Lung (tissue), 16 donors: ENCODE measurements around the gene NACC1. TPM values are rescaled to one million over a fixed set of nuclear protein-coding genes. Genes with fewer than 3 reads are reported as not detected.

Experiments
- ATAC-seq: fragments of 200-7000 bp; cut with Tn5 transposase; one replicate; pipeline ENCODE4 v1.9.1; 2020; ENCODE audit warnings: moderate number of reproducible peaks; ENCODE audit not compliant: insufficient read depth, low FRiP score
- DNase-seq, 3 donors: peaks; one replicate each; pipeline ENCODE4 v3.0.0-alpha.2; 2013 to 2017
- H3K27ac ChIP-seq, 2 donors: one replicate each; pipeline ENCODE4 v1.5.1; 2013; ENCODE audit warnings: mild to moderate bottlenecking in 2 of 2, moderate library complexity in 2 of 2, control low read depth in 1 of 2, inconsistent platforms in 1 of 2, low read depth in 1 of 2, low read length in 1 of 2
- H3K27me3 ChIP-seq, 3 donors: one replicate each; pipeline ENCODE4 v1.5.1; 2013; ENCODE audit warnings: low read length in 2 of 3; ENCODE audit not compliant: control insufficient read depth in 3 of 3, insufficient read depth in 3 of 3
- H3K36me3 ChIP-seq, 4 donors: one replicate each; pipeline ENCODE4 v1.5.1; 2013; ENCODE audit warnings: low read length in 4 of 4, mild to moderate bottlenecking in 1 of 4, moderate library complexity in 1 of 4; ENCODE audit not compliant: control insufficient read depth in 4 of 4, insufficient read depth in 4 of 4
- H3K4me1 ChIP-seq, 5 donors: one replicate each; pipeline ENCODE4 v1.5.1; 2013; ENCODE audit warnings: low read length in 5 of 5, mild to moderate bottlenecking in 2 of 5, moderate library complexity in 1 of 5; ENCODE audit not compliant: control insufficient read depth in 5 of 5, insufficient read depth in 5 of 5
- H3K4me3 ChIP-seq: one replicate; pipeline ENCODE4 v1.5.1; 2013; ENCODE audit warnings: mild to moderate bottlenecking, control low read depth, moderate library complexity
- H3K9ac ChIP-seq, 2 donors: one replicate each; pipeline ENCODE4 v1.5.1; 2013; ENCODE audit warnings: low read length in 2 of 2, control low read depth in 1 of 2; ENCODE audit not compliant: insufficient read depth in 1 of 2
- H3K9me3 ChIP-seq, 4 donors: one replicate each; pipeline ENCODE4 v1.5.1; 2013; ENCODE audit warnings: low read length in 3 of 4, mild to moderate bottlenecking in 1 of 4, moderate library complexity in 1 of 4; ENCODE audit not compliant: control insufficient read depth in 4 of 4, insufficient read depth in 3 of 4
- CTCF ChIP-seq: IDR thresholded peaks from 2 replicates; pipeline ENCODE4 v1.5.1; 2012; ENCODE audit warnings: mild to moderate bottlenecking; ENCODE audit errors: control extremely low read depth, extremely low read depth
- WGBS, 2 donors: extraction: QIAGEN DNeasy Blood & Tissue Kit; methylation state at CpG; one replicate each; pipeline ENCODE4 v1.1.7; 2013; 5-methylcytosine and 5-hydroxymethylcytosine counted together
- long read RNA-seq, 5 donors: transcript quantifications; one replicate each; lab custom pipeline, GENCODE V29; 2026
- polyA plus RNA-seq, 2 donors: library from polyadenylated mRNA; stranded (reverse); fragments of 200-250 nt; gene quantifications; one replicate each; pipeline ENCODE4 v1.2.1, GENCODE V29; 2013
- total RNA-seq, 2 donors: library from RNA; depleted of rRNA in 1 of 2; stranded (reverse); fragments of >200 nt in 1 of 2; gene quantifications; one replicate each; pipeline ENCODE4 v1.2.1, GENCODE V29; 2014 to 2021
- donor health status: control.
- donor health status: control.
- donor health status: Bipolar disorder and iron deficiency.
- donor health status: healthy.
- donor health status: DM: yes; HTN: yes; CAD: no.

The NACC1 gene
- total RNA-seq = 10 to 100 TPM; 18.4 to 94.8 TPM
- polyA plus RNA-seq = 10 to 100 TPM; 51.6 to 64.9 TPM
- long read RNA-seq, donor 1, full-length matches to known transcripts = 6 of 6 reads
- long read RNA-seq, donor 1, partial matches to known transcripts = 0 of 6 reads
- long read RNA-seq, donor 1, other reads (novel, unspliced or antisense) = 0 of 6 reads
- long read RNA-seq, donor 2, full-length matches to known transcripts = 4 of 4 reads
- long read RNA-seq, donor 2, partial matches to known transcripts = 0 of 4 reads
- long read RNA-seq, donor 2, other reads (novel, unspliced or antisense) = 0 of 4 reads
- long read RNA-seq, donor 3, full-length matches to known transcripts = 3 of 3 reads
- long read RNA-seq, donor 3, partial matches to known transcripts = 0 of 3 reads
- long read RNA-seq, donor 3, other reads (novel, unspliced or antisense) = 0 of 3 reads
- long read RNA-seq, donor 4, full-length matches to known transcripts = 4 of 4 reads
- long read RNA-seq, donor 4, partial matches to known transcripts = 0 of 4 reads
- long read RNA-seq, donor 4, other reads (novel, unspliced or antisense) = 0 of 4 reads
- long read RNA-seq, donor 5, full-length matches to known transcripts = 7 of 122 reads
- long read RNA-seq, donor 5, partial matches to known transcripts = 78 of 122 reads
- long read RNA-seq, donor 5, other reads (novel, unspliced or antisense) = 37 of 122 reads

GRCh38 chr19:13117772-13118423 is at the start of gene NACC1:
TSS of gene NACC1 (plus strand) at chr19:13118264. CDS start at chr19:13135208, 16,944 bp downstream.
- Histone ChIP-seq H3K36me3 (peaks cover 0 to 5% (median 2%) of the 10 kb centered on the region in 4 donors), H3K4me3 (peak within 1 kb of the TSS; percentile 97), H3K27me3 (no peaks in the 10 kb centered on the region), H3K9me3 (no peaks in the 10 kb centered on the region), H3K4me1 (peaks cover 0 to 29% (median 9%) of the 10 kb centered on the region in 5 donors), H3K9ac (peak within 1 kb of the TSS in 1 of 2 donors; percentile 75), H3K27ac (peak within 1 kb of the TSS; percentile 76)
- peak; percentile 89 to 94 (median 94) for DNase-seq
- 2% methylated on average over 61 to 65 of the region's 65 CpGs for WGBS, 2 donors
- no peak for TF ChIP-seq CTCF
- peak; percentile 88 for ATAC-seq

- H3K9me3 ChIP-seq = no peaks in the 10 kb centered on the region
- WGBS, 2 donors = 59 to 64% methylated on average over 19 to 20 of the region's 20 CpGs
- peaks cover 0 to 40% (median 32%) of the 10 kb centered on the region in 5 donors for H3K4me1 ChIP-seq
- H3K36me3 ChIP-seq = peaks cover 0 to 18% (median 15%) of the 10 kb centered on the region in 4 donors
- ATAC-seq (peak; percentile 25), DNase-seq (no peak)
- H3K9ac ChIP-seq = no peak overlapping the region
- no peak overlapping the region for H3K27ac ChIP-seq
- H3K27me3 ChIP-seq = no peaks in the 10 kb centered on the region
- H3K4me3 ChIP-seq = no peak overlapping the region
- TF ChIP-seq CTCF = no peak
Measured at GRCh38 chr19:13069415-13070359, 48.4 kb upstream of the NACC1 start.

- TF ChIP-seq CTCF = no peak
- ATAC-seq = no peak
- Histone ChIP-seq H3K4me3 (no peak overlapping the region), H3K9ac (no peak overlapping the region), H3K4me1 (peaks cover 0 to 40% (median 26%) of the 10 kb centered on the region in 5 donors), H3K36me3 (peaks cover 0 to 21% (median 18%) of the 10 kb centered on the region in 4 donors), H3K27me3 (no peaks in the 10 kb centered on the region), H3K9me3 (no peaks in the 10 kb centered on the region), H3K27ac (peak overlapping the region in 1 of 2 donors; percentile 15)
- WGBS, 2 donors = 86 to 89% methylated on average over 32 of the region's 32 CpGs
- no peak for DNase-seq
Measured at GRCh38 chr19:13070425-13071140, 47.5 kb upstream of the NACC1 start.
